Non-pigmented ciliary epithelial cell (primary cell): ENCODE measurements around the gene UBD.

Experiments
- DNase-seq: peaks from one replicate; pipeline ENCODE4 v3.0.0-alpha.2; 2010; ENCODE audit warnings: low read depth

UBD gene

DNA sequence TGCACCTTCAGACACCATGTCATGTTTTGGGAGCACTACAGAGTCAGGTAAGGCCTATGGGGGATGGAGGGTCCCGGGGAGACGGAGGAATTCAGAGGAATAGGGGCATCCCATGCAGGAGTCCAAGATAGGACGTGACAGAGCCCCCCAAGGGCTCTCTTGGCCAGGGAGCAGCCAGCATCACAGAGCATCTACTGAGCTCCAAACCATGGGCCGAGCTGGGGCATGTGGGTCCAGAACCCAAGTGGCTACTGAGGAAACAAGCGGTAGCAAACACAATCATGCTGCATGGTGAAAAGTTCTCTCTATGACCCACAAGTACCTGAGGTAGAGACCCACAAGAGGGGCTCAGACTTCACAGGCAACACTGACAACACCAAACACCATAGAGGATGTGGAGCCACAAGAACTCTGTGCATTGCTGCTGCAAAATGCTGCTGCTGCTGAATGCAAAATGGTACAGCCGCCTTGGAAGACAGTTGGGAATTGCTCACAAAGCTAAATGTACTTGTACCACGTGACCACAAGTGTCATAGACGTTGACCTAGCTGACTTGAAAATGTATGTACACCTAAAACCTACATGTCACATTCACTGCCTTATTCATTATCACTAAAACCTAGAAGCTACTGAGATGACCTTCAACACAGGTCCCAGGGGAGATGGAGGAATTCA, 38.4 kb downstream of the UBD start:
- no peak for DNase-seq

DNA sequence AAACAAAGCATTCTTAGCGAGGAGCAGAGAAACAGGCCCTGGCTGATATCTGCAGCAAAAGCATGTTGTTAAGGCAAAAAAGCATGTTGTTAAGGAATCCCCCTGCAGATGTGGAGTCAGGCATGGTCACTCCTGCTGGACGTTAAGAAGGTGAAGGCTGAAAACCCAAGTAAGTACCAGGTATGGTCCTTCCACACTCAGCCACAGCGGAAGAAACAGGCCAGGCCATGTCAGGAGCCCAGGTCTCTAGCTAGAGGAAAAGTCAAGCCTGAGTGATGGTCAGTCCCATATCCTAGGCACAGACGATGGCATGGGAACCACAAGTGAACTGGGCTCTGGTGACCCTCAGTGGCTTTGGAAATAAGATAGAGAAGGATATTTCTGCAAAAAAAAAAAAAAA, 39.3 kb downstream of the UBD start:
- DNase-seq: no peak

DNA sequence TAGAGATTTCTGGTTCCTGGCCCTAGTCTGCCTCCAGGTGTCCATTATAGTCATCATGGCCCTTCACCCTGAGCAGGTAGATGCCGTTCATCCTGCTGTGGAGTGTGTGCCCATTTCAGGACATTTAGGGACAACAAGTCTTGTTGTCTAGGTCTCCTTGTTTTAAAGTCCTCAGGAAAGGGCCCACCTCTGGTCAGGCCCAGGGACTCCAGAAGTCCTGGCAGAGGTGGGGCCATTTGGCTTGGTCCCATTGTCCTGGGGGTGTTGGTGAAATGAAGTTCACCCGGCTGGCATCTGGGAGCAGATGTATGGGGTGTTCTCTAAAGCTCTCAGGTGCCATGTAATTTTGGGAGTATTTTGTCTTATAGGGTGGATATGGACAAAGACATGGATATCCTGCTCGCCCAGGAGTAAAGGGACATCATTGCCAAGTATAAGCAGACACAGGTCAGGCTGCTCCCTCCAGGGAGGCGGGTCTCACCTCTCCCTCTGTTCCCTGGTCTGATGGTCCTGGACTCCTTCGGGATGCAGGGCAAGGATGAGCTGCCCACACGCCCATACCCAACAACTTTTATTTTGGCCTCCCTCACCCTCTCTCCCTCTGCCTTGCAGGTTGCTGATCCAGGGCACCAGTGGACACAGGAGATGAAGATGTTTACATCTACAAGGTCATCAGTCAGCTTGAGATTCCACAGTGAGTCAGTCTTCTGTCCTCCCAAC, 40.1 kb downstream of the UBD start:
- DNase-seq: no peak

DNA sequence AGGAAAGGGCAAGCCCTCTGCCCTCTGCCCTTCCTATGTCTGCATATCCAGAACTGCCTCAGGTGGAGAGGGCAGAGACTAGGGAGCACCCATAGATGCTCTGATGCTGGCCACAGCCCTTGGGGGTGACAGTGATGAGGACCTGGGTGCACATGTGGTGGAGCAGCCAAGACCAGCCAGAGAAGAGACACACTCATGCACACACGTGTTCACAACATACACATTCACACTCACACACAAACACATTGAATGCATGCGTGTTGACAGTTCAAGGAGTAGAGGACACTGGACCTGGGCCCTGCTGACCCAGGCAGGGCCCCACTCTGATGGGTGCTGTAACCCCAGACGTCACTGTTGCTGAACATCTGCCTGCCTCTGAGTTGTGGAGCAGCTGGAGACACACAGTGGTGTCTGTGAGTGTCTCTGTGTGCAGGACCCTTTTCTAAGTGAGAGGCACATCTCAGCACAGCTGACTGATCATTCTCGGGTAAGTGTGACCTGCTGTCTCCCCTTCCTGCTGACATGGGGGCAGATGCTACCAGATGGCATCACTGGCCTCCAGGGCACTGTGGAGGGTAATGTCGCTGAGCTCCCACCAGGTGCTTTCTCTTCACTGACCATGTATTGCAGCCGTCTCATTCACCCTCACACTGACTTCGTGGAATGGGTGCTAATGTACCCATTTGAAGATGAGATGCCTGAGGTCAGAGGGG, 41.6 kb downstream of the UBD start:
- no peak for DNase-seq

DNA sequence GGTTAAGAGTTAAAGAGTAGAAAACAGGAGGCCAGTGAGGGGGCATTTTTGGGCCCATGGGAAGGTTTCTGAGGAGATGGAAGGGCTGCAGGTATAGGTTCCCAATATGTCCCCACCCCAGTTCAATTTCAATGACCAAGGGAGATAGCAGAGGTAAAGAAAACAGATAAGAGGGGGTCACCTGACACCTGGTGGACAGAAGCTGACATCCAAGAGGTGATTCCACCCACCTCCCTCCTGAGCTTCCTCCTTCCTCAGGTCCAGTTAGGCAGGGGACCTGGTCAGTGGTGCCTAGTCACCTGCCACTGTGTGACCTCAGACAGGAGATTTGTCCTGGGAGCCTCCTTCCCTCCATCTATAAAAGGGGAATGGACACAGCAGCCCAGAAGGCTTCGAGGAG, 42.3 kb downstream of the UBD start:
- DNase-seq: no peak

DNA sequence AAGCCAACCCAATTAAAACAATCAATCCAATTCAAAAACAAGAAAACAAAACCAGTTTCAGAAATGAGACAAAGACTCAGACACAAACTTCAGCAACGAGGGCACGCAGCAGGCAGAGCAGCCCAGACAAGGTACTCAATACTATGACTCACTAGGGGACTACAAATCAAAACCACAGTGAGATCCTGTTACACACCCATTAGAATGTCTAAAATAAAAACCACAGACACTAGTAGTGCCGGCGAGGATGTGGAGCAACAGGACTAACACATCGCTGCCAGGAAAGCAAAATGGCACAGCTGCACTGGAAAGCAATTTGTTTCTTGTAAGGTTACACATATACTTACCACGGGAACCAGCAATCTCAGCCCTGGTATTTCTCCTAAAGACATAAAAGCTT, 43.4 kb downstream of the UBD start:
- DNase-seq: peak; percentile 15

DNA sequence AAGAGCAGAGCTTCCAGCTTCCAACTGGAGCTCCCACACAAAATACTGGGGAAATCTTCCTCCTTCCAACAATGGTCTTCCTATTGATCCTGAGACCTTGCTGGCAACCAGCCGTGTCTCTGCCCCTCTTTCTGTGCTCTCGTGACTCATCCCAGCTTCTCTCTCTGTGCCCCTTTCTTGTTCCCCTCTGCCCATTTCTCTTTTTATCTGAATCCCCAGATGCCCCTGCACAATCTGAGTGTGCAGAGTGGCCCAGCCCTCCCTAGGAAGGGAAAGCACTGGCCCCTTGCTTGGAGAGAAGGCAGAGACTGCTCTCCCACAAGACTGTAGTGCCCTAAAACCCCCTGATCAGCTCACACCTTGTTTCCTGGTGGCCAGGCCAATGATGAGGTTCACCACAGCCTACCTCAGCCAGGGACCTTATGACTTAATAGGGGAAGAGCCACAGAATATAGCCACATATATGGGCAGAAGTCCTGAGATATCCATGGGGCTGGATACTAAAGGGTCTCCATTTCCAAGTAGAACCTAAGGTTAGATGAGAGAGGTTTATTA, 48.7 kb downstream of the UBD start:
- no peak for DNase-seq

DNA sequence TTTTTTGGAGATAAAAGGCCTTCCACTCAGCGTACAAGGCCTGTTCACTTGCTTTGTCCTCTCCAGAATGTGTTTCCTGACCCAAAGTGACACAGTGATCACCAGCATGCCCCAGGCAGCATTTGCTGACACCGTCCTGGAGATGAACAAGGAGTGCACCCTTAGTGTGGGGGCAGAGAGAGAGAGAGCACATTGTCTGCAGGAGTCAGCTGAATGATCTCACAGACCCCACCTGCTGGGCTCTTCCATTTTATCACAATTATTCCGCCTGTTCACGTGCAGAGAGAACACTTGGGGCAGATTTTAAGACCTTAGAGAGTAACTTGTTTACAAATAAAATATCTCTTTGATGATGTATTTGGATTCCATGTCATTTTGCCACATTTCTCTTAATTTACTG, 49.3 kb downstream of the UBD start:
- DNase-seq: no peak

DNA sequence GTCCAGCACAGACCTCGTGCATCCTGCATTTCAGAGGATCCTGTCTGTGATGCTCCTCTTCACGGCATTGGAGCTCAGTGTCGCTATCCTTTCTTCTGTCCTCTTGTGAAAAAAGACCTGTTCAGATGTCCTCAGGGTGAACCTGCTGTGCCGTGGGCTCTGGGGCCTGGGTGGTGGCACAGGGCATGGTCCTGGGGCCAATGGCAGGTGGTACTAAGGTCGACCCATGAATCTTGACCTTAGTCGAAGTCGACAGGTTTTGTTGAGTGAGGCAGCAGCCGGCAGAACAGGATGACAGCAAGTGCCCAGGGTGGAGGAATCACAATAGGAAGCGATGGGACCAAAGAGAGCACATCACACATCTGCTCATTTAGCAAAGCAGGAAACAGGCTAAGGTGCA, 49.8 kb downstream of the UBD start:
- DNase-seq: no peak

DNA sequence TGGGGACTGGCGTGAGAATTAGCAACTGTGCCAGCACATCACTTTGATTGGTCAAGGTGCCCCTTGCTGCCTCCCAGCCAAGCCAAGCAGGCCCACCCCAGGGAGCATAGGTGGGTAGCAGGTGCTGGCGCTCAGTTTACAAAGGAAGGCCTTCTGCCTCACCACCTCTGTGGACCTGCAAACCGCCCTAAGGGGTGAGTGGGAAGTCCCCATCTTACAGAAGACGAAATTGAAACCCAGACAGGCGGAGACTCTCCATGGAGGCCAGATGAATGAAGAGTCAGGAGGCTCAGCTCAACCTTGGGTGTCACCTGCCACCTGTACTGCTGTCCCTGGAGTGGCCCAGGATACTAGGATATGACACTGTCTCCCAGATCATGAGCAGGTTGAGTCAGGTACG, 50.3 kb downstream of the UBD start:
- no peak for DNase-seq

DNA sequence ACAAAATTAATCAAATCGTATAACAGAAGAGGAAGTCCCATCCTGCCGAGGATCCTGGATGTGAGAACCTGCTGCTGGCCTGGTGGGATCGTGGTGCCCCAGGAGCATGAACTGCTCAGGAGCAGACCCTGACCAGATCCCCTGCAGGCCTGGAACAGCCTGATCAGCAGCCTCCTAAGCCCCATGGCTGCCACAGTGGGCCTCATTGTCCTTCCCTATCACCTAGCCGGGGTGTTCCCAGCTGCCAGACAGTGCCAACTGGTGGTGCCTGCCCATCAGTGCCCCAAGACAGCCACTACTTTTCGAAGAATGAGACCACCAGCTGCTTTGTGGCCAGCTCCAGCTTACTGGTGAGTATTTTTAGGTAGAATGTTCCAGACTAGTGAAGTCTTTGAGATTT, 52.2 kb downstream of the UBD start:
- DNase-seq: no peak

DNA sequence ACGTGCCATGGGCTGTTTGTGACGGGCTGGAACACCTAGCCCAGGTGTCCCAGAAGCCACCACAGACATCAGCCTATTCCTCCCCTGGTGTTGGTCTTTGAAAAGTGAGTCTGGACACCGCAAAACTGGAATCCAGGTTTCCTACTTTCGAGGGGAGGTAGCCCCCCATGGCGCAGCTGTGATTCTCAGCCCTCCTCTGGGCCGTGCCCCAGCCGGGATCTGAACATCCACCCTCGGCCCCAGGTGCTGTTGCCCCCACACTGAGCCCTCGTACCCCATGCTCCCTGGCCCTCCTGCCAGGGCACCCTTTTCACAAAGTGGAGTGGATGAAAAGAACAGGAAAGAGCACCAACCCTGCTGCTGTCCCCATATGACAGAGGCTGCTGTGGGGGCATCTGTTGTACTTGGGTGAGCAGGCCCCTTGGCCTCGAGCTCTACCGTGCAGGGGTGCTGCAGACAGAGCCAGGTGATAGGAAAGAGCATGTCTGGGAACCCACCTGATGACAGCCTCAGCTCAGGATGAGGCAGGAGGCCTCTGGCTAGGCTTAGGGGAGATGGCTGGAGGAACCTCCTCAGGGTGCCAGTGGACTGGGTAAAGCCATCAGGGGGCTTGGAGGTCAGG, 53.0 kb downstream of the UBD start:
- no peak for DNase-seq

DNA sequence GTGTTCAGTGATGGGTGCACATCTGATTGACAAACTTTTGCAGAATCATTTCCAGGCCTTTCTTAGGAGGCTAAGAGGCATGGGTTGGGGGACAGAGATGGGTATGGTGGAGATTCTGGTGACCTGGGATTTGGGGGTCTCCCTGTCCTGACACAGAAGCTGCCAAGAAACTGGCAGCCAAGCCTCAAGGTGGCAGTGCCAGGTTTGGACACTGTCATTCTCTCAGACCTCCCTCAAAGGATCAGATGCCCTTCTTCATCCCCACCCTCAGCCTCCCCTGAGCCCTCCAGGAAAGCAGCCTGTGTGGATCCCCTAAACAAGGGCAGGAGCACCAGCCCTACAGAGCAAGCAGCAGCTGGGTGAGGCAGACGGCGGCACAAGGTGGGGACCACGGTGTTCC, 53.7 kb downstream of the UBD start:
- no peak for DNase-seq
